K562 (cell line): ENCODE data around the gene ABHD18. TPM values are rescaled to one million over a fixed set of nuclear protein-coding genes. Genes with fewer than 3 reads are reported as not detected.

Experiments used
- BCOR ChIP-seq: fragments of 450-650 bp; IDR thresholded peaks from 2 replicates; pipeline ENCODE4 v1.6.1; 2016
- CHCHD3 ChIP-seq: fragments of 250-450 bp; sonication (Bioruptor Pico); IDR thresholded peaks from 2 replicates; pipeline ENCODE4 v2.1.2; 2022; ENCODE audit warnings: mild to moderate bottlenecking
- CSDE1 ChIP-seq, 2 experiments: fragments of 450-650 bp; IDR thresholded peaks; 2 replicates each; pipeline ENCODE4 v1.6.1; 2016; ENCODE audit warnings: mild to moderate bottlenecking in 1 of 2
- EP400 ChIP-seq: fragments of 450-650 bp; IDR thresholded peaks from 2 replicates; pipeline ENCODE4 v1.6.1; 2017; ENCODE audit warnings: antibody characterized with exemption, mild to moderate bottlenecking, moderate library complexity
- GMEB1 ChIP-seq: fragments of 250-450 bp; sonication (Bioruptor Pico); IDR thresholded peaks from 2 replicates; pipeline ENCODE4 v1.4.0; 2020; ENCODE audit warnings: mild to moderate bottlenecking
- KDM1A ChIP-seq, 2 experiments: fragments of 450-650 bp; IDR thresholded peaks; 2 replicates each; pipeline ENCODE4 v1.6.1; 2016; ENCODE audit warnings: mild to moderate bottlenecking in 2 of 2
- NELFE ChIP-seq: IDR thresholded peaks from 2 replicates; pipeline ENCODE4 v1.6.1; 2011; ENCODE audit warnings: mild to moderate bottlenecking; ENCODE audit not compliant: insufficient read depth, insufficient read length
- NEUROD1 ChIP-seq: fragments of 150-350 bp; IDR thresholded peaks from 2 replicates; pipeline ENCODE4 v1.6.1; 2014; ENCODE audit warnings: borderline replicate concordance, low read length, low read depth; ENCODE audit not compliant: partially characterized antibody
- NR3C1 ChIP-seq: sonication (generic); formaldehyde crosslinking; IDR thresholded peaks from 2 replicates; pipeline ENCODE4 v1.8.1; 2022; ENCODE audit warnings: missing genetic modification reagents
- NRF1 ChIP-seq, 2 experiments: fragments of 450-650 bp; IDR thresholded peaks in 1 of 2; conservative IDR thresholded peaks in 1 of 2; 2 replicates each; pipeline ENCODE4 v1.6.1; 2014; ENCODE audit warnings: mild to moderate bottlenecking in 2 of 2
- PHB2 ChIP-seq: fragments of 450-650 bp; IDR thresholded peaks from 2 replicates; pipeline ENCODE4 v1.6.1; 2017; ENCODE audit warnings: low read depth
- POLR2A ChIP-seq: fragments of 450-650 bp; conservative IDR thresholded peaks from 2 replicates; pipeline ENCODE4 v1.6.1; 2016
- SIN3A ChIP-seq, 2 experiments: fragments of 150-350 bp in 1 of 2; IDR thresholded peaks; 2 replicates each; pipeline ENCODE4 v1.6.1; 2011 to 2016; ENCODE audit warnings: borderline replicate concordance in 2 of 2, low read depth in 2 of 2, low read length in 2 of 2, mild to moderate bottlenecking in 2 of 2, moderate library complexity in 2 of 2; ENCODE audit not compliant: control insufficient read depth in 1 of 2
- XRCC3 ChIP-seq: fragments of 450-650 bp; IDR thresholded peaks from 2 replicates; pipeline ENCODE4 v1.6.1; 2017; ENCODE audit warnings: mild to moderate bottlenecking, moderate library complexity
- ZNF280B ChIP-seq: fragments of 250-450 bp; sonication (Bioruptor Pico); IDR thresholded peaks from 2 replicates; pipeline ENCODE4 v1.5.1; 2021; ENCODE audit warnings: mild to moderate bottlenecking
- ZNF316 ChIP-seq: fragments of 450-650 bp; IDR thresholded peaks from 2 replicates; pipeline ENCODE4 v1.6.1; 2016
- ZNF764 ChIP-seq: fragments of 250-450 bp; sonication (Bioruptor Pico); IDR thresholded peaks from 2 replicates; pipeline ENCODE4 v1.4.0; 2020; ENCODE audit warnings: low read depth, mild to moderate bottlenecking, moderate library complexity
- polyA plus RNA-seq, 8 experiments: library from polyadenylated mRNA; depleted of rRNA in 4 of 8; stranded (reverse) in 5 of 8; unstranded in 3 of 8; fragments of >200 nt; fragmentation: Nextera tagmentation in 2 of 8; fragmentation: Illumina TruSeq in 1 of 8; extraction: Ambion mirVana in 2 of 8; extraction: Trizol in 1 of 8; gene quantifications; 2 replicates each; pipeline versions ENCODE4 v1.2.1 to v1.2.3, GENCODE V29; 2011 to 2014; ENCODE audit warnings: inconsistent platforms in 1 of 8, missing spikeins in 1 of 8
- total RNA-seq, 7 experiments: library from RNA; depleted of rRNA in 6 of 7; stranded (reverse); fragments of >200 nt in 6 of 7; fragmentation: Illumina TruSeq in 2 of 7; extraction: Trizol in 2 of 7; gene quantifications; 2 replicates each; pipeline versions ENCODE4 v1.2.1 to v1.2.3, GENCODE V29; 2011 to 2021; ENCODE audit warnings: low replicate concordance in 1 of 7
- TF ChIP-seq, protein P1 (sequence below): fragments of 450-650 bp; IDR thresholded peaks from 2 replicates; pipeline ENCODE4 v1.6.1; 2016; ENCODE audit warnings: low read depth

The ABHD18 gene
- total and polyA plus RNA-seq, 9 of the 15 experiments (the other 6 are each of a cell fraction or from before 2014, with no cell fraction given): 6.1 to 25.0 (median 16.0) TPM

- no peak for TF ChIP-seq BCOR
- no peak for TF ChIP-seq XRCC3
- no peak for TF ChIP-seq NELFE
- TF ChIP-seq, protein P1, sequence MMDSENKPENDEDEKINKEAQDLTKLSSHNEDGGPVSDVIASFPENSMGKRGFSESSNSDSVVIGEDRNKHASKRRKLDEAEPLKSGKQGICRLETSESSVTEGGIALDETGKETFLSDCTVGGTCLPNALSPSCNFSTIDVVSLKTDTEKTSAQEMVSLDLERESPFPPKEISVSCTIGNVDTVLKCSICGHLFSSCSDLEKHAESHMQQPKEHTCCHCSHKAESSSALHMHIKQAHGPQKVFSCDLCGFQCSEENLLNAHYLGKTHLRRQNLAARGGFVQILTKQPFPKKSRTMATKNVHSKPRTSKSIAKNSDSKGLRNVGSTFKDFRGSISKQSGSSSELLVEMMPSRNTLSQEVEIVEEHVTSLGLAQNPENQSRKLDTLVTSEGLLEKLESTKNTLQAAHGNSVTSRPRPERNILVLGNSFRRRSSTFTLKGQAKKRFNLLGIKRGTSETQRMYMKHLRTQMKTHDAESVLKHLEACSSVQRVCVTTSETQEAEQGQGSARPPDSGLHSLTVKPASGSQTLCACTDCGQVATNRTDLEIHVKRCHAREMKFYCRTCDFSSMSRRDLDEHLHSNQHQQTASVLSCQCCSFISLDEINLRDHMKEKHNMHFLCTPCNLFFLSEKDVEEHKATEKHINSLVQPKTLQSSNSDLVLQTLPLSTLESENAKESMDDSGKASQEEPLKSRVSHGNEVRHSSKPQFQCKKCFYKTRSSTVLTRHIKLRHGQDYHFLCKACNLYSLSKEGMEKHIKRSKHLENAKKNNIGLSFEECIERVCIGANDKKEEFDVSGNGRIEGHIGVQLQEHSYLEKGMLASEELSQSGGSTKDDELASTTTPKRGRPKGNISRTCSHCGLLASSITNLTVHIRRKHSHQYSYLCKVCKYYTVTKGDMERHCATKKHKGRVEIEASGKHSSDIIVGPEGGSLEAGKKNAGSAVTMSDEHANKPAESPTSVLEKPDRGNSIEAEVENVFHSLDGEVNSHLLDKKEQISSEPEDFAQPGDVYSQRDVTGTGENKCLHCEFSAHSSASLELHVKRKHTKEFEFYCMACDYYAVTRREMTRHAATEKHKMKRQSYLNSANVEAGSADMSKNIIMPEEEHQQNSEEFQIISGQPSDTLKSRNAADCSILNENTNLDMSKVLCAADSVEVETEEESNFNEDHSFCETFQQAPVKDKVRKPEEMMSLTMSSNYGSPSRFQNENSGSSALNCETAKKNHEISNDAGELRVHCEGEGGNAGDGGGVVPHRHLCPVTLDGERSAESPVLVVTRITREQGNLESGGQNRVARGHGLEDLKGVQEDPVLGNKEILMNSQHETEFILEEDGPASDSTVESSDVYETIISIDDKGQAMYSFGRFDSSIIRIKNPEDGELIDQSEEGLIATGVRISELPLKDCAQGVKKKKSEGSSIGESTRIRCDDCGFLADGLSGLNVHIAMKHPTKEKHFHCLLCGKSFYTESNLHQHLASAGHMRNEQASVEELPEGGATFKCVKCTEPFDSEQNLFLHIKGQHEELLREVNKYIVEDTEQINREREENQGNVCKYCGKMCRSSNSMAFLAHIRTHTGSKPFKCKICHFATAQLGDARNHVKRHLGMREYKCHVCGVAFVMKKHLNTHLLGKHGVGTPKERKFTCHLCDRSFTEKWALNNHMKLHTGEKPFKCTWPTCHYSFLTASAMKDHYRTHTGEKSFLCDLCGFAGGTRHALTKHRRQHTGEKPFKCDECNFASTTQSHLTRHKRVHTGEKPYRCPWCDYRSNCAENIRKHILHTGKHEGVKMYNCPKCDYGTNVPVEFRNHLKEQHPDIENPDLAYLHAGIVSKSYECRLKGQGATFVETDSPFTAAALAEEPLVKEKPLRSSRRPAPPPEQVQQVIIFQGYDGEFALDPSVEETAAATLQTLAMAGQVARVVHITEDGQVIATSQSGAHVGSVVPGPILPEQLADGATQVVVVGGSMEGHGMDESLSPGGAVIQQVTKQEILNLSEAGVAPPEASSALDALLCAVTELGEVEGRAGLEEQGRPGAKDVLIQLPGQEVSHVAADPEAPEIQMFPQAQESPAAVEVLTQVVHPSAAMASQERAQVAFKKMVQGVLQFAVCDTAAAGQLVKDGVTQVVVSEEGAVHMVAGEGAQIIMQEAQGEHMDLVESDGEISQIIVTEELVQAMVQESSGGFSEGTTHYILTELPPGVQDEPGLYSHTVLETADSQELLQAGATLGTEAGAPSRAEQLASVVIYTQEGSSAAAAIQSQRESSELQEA: no peak
- TF ChIP-seq NRF1 (conservative IDR thresholded peaks at IDR 0.05 in 1 of 2, IDR thresholded peaks at IDR 0.05 in 1 of 2): peak; percentile 75 to 79
- no peak for TF ChIP-seq ZNF316
- 0 out of 2 replicates have a peak, but pooled peaks have one; percentile 38 for TF ChIP-seq ZNF764 (CRISPR knock-in tag)
- peak; percentile 84 for TF ChIP-seq POLR2A
- TF ChIP-seq NR3C1: no peak
- TF ChIP-seq ZNF280B: no peak
- peak; percentile 26 for TF ChIP-seq GMEB1 (CRISPR knock-in tag)
- no peak for TF ChIP-seq PHB2
- no peak for TF ChIP-seq KDM1A (IDR thresholded peaks at IDR 0.05)
- peak; percentile 44; a peak in 2 of 4 replicates for TF ChIP-seq SIN3A (IDR thresholded peaks at IDR 0.05; ENCODE audit: borderline replicate concordance in 2 of 2, control insufficient read depth in 1 of 2, low read depth in 2 of 2, low read length in 2 of 2)
- TF ChIP-seq CHCHD3 (CRISPR knock-in tag): no peak
- TF ChIP-seq NEUROD1: peak; percentile 53
- TF ChIP-seq CSDE1 (IDR thresholded peaks at IDR 0.05): peak in 1 of 2 experiments; percentile 31; a peak in 1 of 4 replicates
- peak; percentile 92 for TF ChIP-seq EP400
These were observed 95.7 kb downstream of the ABHD18 start, which contains the start of gene LARP1B (continued) for GRCh38 chr4:128060699-128061565.
